B cell (primary cell): ENCODE measurements around the gene HSPD1.

Experiments
- CTCF ChIP-seq: fragments of 200-600 bp; IDR thresholded peaks from one replicate; pipeline ENCODE4 v1.8.0; 2022; ENCODE audit warnings: antibody characterized with exemption, mild to moderate bottlenecking
- EZH2 ChIP-seq: IDR thresholded peaks from 2 replicates; pipeline ENCODE4 v1.6.1; 2012; ENCODE audit warnings: borderline replicate concordance, low read depth, mild to moderate bottlenecking, moderate library complexity, low read length; ENCODE audit not compliant: insufficient read depth, poor library complexity, severe bottlenecking

- TF ChIP-seq CTCF (no peak), EZH2 (no peak)
These were observed 40.1 kb upstream of the HSPD1 start for GRCh38 chr2:197539734-197540133.
